Psoas muscle (tissue), 8 donors: ENCODE measurements around the gene PRKAG2. TPM values are rescaled to one million over a fixed set of nuclear protein-coding genes. Genes with fewer than 3 reads are reported as not detected.
A peak's percentile ranks its signal among the peaks of the same experiment; 100 is the strongest.

ENCODE experiments used
- ATAC-seq, 4 donors: fragments of 200-7000 bp; cut with Tn5 transposase; one replicate each; pipeline ENCODE4 v1.9.1; 2020; ENCODE audit warnings: moderate library complexity in 3 of 4, mild to moderate bottlenecking in 2 of 4
- DNase-seq, 2 donors: peaks; one replicate each; pipeline ENCODE4 v3.0.0-alpha.2; 2020
- H3K27ac ChIP-seq: fragments of 200-600 bp; one replicate; pipeline ENCODE4 v1.8.0; 2022
- H3K27me3 ChIP-seq, 3 donors: fragments of 200-600 bp in 1 of 3; one replicate each; pipeline versions ENCODE4 v1.6.1 to v1.8.0; 2013 to 2022; ENCODE audit warnings: low read length in 2 of 3, mild to moderate bottlenecking in 2 of 3, moderate library complexity in 1 of 3; ENCODE audit not compliant: insufficient read depth in 3 of 3
- H3K36me3 ChIP-seq, 2 donors: fragments of 200-600 bp in 1 of 2; one replicate each; pipeline versions ENCODE4 v1.6.1 to v1.8.0; 2013 to 2022; ENCODE audit warnings: low read depth in 1 of 2, mild to moderate bottlenecking in 1 of 2, moderate library complexity in 1 of 2; ENCODE audit not compliant: insufficient read depth in 1 of 2
- H3K4me1 ChIP-seq: fragments of 200-600 bp; one replicate; pipeline ENCODE4 v1.8.0; 2022
- H3K4me3 ChIP-seq: fragments of 200-600 bp; one replicate; pipeline ENCODE4 v1.8.0; 2022; ENCODE audit warnings: mild to moderate bottlenecking
- H3K9me3 ChIP-seq: fragments of 200-600 bp; one replicate; pipeline ENCODE4 v1.8.0; 2022
- WGBS, 3 donors: extraction: QIAGEN DNeasy Blood & Tissue Kit; methylation state at CpG; one replicate each; pipeline versions ENCODE4 v1.1.6 to v1.1.7; 2013; 5-methylcytosine and 5-hydroxymethylcytosine counted together
- intact Hi-C, 2 donors: fragments of 100-400 bp; cut with DNase I; formaldehyde crosslinking; loops; one replicate each; pipeline versions ENCODE4 v1.11.0 to v1.14.2; 2022
- polyA plus RNA-seq, 3 donors: library from polyadenylated mRNA; stranded (reverse); fragments of 200-250 nt; gene quantifications; one replicate each; pipeline ENCODE4 v1.2.3, GENCODE V29; 2013
- total RNA-seq, 4 donors: library from RNA; stranded (reverse); fragmentation: NEBNext Ultra II Directional in 2 of 4; extraction: Animal tissue kit (Norgen Biotek cat#: 25700) in 2 of 4; gene quantifications; one replicate each; pipeline versions ENCODE4 v1.2.1 to v1.2.4, GENCODE V29; 2021 to 2023
- TF ChIP-seq, protein P1 (sequence below): fragments of 200-600 bp; IDR thresholded peaks from one replicate; pipeline ENCODE4 v1.8.0; 2022; ENCODE audit warnings: antibody characterized with exemption
- donor health status: healthy with polysubstance abuse.
- donor health status: DM: no; HTN: no; CAD: no; lungs with moderate emphysema.
- donor health status: Bipolar disorder and iron deficiency.
- donor health status: healthy.
- donor health status: DM: yes; HTN: yes; CAD: no.
- donor health status: DM: no; HTN: no; CAD: no.
- donor health status: DM: no; HTN: no; CAD: no.
- donor health status: DM: yes; HTN: yes; CAD: no.

Gene PRKAG2
- total and polyA plus RNA-seq, 7 donors: 9.3 to 143 (median 19.8) TPM

DNA sequence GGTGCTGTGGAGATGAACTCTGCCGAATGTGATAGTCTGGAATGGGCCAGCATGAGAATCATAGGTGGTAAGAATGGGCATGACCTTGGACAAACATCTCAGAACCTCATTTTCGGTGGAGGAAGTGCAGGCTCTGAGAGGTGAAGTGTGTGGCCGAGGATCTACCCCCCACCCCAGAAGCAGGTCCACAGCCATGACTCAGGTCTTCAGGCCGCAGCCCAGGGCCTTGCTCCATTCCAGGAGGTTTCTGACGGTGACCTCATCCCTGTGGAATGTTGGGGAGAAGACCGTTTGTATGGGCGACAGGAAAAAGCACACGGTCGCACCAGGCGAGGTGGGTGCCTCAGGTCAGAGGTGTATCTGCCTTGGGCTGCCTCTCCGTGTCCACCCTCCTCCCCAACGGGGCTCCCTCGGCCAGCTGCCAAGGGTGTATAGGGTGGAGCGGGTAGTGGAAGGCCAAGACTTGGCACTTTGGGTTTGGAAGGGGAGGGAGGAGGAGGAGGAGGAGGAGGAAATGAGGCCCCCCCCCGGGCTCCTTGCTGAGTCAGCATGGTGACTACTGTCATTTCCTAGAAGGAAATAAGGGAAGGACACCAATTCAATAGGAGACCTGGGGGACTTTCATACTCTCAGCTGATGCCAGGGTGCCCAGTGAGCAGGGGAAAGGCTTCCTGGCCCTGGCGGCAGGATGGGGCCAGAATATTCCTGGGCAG, 189.2 kb downstream of the PRKAG2 start:
- TF ChIP-seq, protein P1, sequence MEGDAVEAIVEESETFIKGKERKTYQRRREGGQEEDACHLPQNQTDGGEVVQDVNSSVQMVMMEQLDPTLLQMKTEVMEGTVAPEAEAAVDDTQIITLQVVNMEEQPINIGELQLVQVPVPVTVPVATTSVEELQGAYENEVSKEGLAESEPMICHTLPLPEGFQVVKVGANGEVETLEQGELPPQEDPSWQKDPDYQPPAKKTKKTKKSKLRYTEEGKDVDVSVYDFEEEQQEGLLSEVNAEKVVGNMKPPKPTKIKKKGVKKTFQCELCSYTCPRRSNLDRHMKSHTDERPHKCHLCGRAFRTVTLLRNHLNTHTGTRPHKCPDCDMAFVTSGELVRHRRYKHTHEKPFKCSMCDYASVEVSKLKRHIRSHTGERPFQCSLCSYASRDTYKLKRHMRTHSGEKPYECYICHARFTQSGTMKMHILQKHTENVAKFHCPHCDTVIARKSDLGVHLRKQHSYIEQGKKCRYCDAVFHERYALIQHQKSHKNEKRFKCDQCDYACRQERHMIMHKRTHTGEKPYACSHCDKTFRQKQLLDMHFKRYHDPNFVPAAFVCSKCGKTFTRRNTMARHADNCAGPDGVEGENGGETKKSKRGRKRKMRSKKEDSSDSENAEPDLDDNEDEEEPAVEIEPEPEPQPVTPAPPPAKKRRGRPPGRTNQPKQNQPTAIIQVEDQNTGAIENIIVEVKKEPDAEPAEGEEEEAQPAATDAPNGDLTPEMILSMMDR: no peak
- WGBS, 3 donors: 51 to 60% (median 52%) methylated on average over 15 to 16 of the region's 16 CpGs
- Histone ChIP-seq H3K27ac (peak overlapping the region; percentile 32), H3K27me3 (no peaks in the 10 kb centered on the region), H3K36me3 (no peaks in the 10 kb centered on the region), H3K4me3 (no peak overlapping the region), H3K9me3 (no peaks in the 10 kb centered on the region), H3K4me1 (peaks cover 13% of the 10 kb centered on the region)
- peak; percentile 76 to 82 (median 78) for ATAC-seq
- intact Hi-C loops: no loop called here
- peak; percentile 70 to 74 for DNase-seq

DNA sequence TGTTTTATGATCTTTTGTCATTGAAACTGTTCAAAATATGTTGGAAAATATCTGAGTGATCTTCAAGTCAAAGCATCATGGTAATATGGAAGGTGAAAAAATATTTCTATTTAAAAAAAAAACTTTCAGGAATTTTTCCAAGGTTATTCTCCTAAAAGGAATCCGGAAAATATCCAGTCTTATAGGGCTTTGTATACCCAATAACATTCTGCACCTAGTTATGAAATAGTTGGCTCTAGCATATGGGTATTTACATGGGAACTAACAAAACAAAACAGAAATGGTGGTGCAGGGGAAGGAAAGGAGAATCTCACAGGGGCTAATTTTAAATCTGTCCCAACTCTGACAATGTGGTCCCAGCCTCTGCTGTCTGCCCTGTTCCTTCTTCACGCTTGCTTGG, 190.1 kb downstream of the PRKAG2 start:
- no peak for ATAC-seq
- Histone ChIP-seq H3K36me3 (no peaks in the 10 kb centered on the region), H3K27ac (peak overlapping the region; percentile 32), H3K9me3 (no peaks in the 10 kb centered on the region), H3K4me1 (peaks cover 13% of the 10 kb centered on the region), H3K27me3 (no peaks in the 10 kb centered on the region), H3K4me3 (no peak overlapping the region)
- DNase-seq: no peak
- intact Hi-C loops: no loop called here
- TF ChIP-seq, protein P1: no peak
- 86 to 95% (median 92%) methylated on average over 2 of the region's 2 CpGs for WGBS, 3 donors

GRCh38 chr7:151686016-151686766, 190.7 kb downstream of the PRKAG2 start:
- H3K9me3 ChIP-seq: no peaks in the 10 kb centered on the region
- TF ChIP-seq, protein P1: no peak
- H3K4me3 ChIP-seq: no peak overlapping the region
- no peaks in the 10 kb centered on the region for H3K27me3 ChIP-seq
- DNase-seq (no peak), ATAC-seq (peak in 3 of 4 donors; percentile 31 to 57 (median 42))
- no peaks in the 10 kb centered on the region for H3K36me3 ChIP-seq
- intact Hi-C loops: no loop called here
- 55 to 58% (median 55%) methylated on average over 13 of the region's 13 CpGs for WGBS, 3 donors
- peaks cover 13% of the 10 kb centered on the region for H3K4me1 ChIP-seq
- H3K27ac ChIP-seq: peak overlapping the region; percentile 27

- Histone ChIP-seq H3K4me1 (peaks cover 13% of the 10 kb centered on the region), H3K4me3 (no peak overlapping the region), H3K9me3 (no peaks in the 10 kb centered on the region), H3K27me3 (no peaks in the 10 kb centered on the region), H3K36me3 (no peaks in the 10 kb centered on the region), H3K27ac (no peak overlapping the region)
- intact Hi-C loops: no loop called here
- 93 to 96% (median 96%) methylated on average over 13 of the region's 13 CpGs for WGBS, 3 donors
- DNase-seq (no peak), ATAC-seq (no peak)
- TF ChIP-seq, protein P1: no peak
These were observed 192.3 kb downstream of the PRKAG2 start for GRCh38 chr7:151684408-151685175.
